ENCODE data around the gene SIRT2.

DNA sequence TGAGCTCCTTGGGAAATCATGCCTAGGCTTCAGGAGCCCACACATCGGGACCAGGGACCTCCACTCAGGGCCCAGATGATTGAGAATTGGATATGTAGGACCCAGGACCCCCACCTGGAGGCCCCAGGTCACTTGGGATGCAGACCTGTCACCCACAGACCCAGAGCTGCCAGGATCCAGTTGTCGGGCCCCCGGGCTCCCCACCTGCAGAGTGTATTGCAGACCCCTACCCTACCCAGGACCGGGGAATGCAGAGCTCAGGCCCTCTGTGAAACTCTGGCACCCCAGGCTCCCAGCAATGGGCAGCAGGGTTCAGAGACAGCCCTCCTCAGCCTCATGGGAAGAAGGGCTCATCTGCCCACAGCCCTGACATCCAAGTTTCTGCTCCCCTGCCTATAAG lies 6.2 kb upstream of the SIRT2 start:
- TF ChIP-seq, protein P1, sequence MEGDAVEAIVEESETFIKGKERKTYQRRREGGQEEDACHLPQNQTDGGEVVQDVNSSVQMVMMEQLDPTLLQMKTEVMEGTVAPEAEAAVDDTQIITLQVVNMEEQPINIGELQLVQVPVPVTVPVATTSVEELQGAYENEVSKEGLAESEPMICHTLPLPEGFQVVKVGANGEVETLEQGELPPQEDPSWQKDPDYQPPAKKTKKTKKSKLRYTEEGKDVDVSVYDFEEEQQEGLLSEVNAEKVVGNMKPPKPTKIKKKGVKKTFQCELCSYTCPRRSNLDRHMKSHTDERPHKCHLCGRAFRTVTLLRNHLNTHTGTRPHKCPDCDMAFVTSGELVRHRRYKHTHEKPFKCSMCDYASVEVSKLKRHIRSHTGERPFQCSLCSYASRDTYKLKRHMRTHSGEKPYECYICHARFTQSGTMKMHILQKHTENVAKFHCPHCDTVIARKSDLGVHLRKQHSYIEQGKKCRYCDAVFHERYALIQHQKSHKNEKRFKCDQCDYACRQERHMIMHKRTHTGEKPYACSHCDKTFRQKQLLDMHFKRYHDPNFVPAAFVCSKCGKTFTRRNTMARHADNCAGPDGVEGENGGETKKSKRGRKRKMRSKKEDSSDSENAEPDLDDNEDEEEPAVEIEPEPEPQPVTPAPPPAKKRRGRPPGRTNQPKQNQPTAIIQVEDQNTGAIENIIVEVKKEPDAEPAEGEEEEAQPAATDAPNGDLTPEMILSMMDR (conservative IDR thresholded peaks at IDR 0.05; ENCODE audit: low read length), result no peak
- TF ChIP-seq EZH2phosphoT487 (IDR thresholded peaks at IDR 0.05; ENCODE audit: borderline replicate concordance), result no peak

All from Loucy (cell line).